ENCODE measurements around the gene IL17RA. TPM values are rescaled to one million over a fixed set of nuclear protein-coding genes. Genes with fewer than 3 reads are reported as not detected.

IL17RA gene
- polyA plus RNA-seq, 1 donor from 2014 or later: 0.52 TPM

- Histone ChIP-seq H3K27me3 (ENCODE audit: insufficient read depth, low read depth, low read length) (no peaks in the 10 kb centered on the region), H3K9me3 (ENCODE audit: low read length) (no peaks in the 10 kb centered on the region), H3K27ac (ENCODE audit: low read length) (no peak overlapping the region), H3K9me2 (ENCODE audit: insufficient read depth, low read length) (no peaks in the 10 kb centered on the region), H3F3A (ENCODE audit: insufficient read depth, low read length, poor library complexity, severe bottlenecking) (no peaks in the 10 kb centered on the region), H3K4me3 (ENCODE audit: low read length) (no peak overlapping the region), H4K20me1 (ENCODE audit: insufficient read depth) (no peaks in the 10 kb centered on the region), H2AFZ (ENCODE audit: low read depth, low read length) (no peak overlapping the region), H3K36me3 (ENCODE audit: insufficient read depth, low read length) (no peaks in the 10 kb centered on the region), H3K79me2 (replicated peaks; ENCODE audit: insufficient read depth, low read length) (no peaks in the 10 kb centered on the region), H3K4me2 (ENCODE audit: low read length) (no peak overlapping the region), H3K9ac (ENCODE audit: low read length) (no peak overlapping the region)
- TF ChIP-seq EZH2 (IDR thresholded peaks at IDR 0.05; ENCODE audit: borderline replicate concordance, insufficient read depth, low read length, poor library complexity, severe bottlenecking) (no peak), CTCF (IDR thresholded peaks at IDR 0.05; ENCODE audit: poor library complexity, severe bottlenecking) (no peak), RAD21 (conservative IDR thresholded peaks at IDR 0.05) (no peak), POLR2AphosphoS5 (IDR thresholded peaks at IDR 0.05) (no peak), TAF1 (IDR thresholded peaks at IDR 0.05; ENCODE audit: low read depth) (no peak), MXI1 (conservative IDR thresholded peaks at IDR 0.05; ENCODE audit: poor library complexity, severe bottlenecking) (no peak), EP300 (conservative IDR thresholded peaks at IDR 0.05; ENCODE audit: poor library complexity, severe bottlenecking) (no peak), SMC3 (conservative IDR thresholded peaks at IDR 0.05; ENCODE audit: poor library complexity) (no peak)
- TF ChIP-seq, protein P1, sequence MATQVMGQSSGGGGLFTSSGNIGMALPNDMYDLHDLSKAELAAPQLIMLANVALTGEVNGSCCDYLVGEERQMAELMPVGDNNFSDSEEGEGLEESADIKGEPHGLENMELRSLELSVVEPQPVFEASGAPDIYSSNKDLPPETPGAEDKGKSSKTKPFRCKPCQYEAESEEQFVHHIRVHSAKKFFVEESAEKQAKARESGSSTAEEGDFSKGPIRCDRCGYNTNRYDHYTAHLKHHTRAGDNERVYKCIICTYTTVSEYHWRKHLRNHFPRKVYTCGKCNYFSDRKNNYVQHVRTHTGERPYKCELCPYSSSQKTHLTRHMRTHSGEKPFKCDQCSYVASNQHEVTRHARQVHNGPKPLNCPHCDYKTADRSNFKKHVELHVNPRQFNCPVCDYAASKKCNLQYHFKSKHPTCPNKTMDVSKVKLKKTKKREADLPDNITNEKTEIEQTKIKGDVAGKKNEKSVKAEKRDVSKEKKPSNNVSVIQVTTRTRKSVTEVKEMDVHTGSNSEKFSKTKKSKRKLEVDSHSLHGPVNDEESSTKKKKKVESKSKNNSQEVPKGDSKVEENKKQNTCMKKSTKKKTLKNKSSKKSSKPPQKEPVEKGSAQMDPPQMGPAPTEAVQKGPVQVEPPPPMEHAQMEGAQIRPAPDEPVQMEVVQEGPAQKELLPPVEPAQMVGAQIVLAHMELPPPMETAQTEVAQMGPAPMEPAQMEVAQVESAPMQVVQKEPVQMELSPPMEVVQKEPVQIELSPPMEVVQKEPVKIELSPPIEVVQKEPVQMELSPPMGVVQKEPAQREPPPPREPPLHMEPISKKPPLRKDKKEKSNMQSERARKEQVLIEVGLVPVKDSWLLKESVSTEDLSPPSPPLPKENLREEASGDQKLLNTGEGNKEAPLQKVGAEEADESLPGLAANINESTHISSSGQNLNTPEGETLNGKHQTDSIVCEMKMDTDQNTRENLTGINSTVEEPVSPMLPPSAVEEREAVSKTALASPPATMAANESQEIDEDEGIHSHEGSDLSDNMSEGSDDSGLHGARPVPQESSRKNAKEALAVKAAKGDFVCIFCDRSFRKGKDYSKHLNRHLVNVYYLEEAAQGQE (IDR thresholded peaks at IDR 0.05; ENCODE audit: borderline replicate concordance): no peak
These were observed 28.7 kb upstream of the IL17RA start for GRCh38 chr22:17056058-17056457.

DNA sequence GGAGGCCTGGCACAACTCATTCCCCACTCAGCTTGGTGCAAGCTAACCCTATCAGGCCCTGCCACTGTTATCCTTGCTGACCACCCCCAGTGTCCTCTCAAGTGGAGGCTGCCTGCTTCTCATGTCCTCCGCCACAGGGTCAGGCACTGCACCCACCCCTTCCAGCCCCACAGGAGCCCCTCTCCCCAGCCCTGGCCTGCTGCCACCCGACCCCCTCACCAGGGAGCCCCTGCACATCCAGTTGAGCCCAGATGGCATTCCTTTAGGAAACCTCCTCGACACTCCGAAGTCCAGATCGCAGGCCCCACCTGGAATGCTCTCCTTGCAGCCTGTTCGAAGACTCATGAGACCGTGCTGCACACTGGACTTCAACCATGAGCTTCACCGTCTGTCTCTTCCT is 28.0 kb upstream of the IL17RA start:
- TF ChIP-seq POLR2AphosphoS5 (IDR thresholded peaks at IDR 0.05): no peak
- TF ChIP-seq, protein P1 (IDR thresholded peaks at IDR 0.05; ENCODE audit: borderline replicate concordance): no peak
- TF ChIP-seq CTCF (IDR thresholded peaks at IDR 0.05; ENCODE audit: poor library complexity, severe bottlenecking): no peak
- TF ChIP-seq SMC3 (conservative IDR thresholded peaks at IDR 0.05; ENCODE audit: poor library complexity): no peak
- no peak for TF ChIP-seq RAD21 (conservative IDR thresholded peaks at IDR 0.05)
- TF ChIP-seq MXI1 (conservative IDR thresholded peaks at IDR 0.05; ENCODE audit: poor library complexity, severe bottlenecking): no peak
- TF ChIP-seq EZH2 (IDR thresholded peaks at IDR 0.05; ENCODE audit: borderline replicate concordance, insufficient read depth, low read length, poor library complexity, severe bottlenecking): no peak
- no peak for TF ChIP-seq TAF1 (IDR thresholded peaks at IDR 0.05; ENCODE audit: low read depth)
- TF ChIP-seq EP300 (conservative IDR thresholded peaks at IDR 0.05; ENCODE audit: poor library complexity, severe bottlenecking): no peak
- no peak overlapping the region for H3K9ac ChIP-seq (ENCODE audit: low read length)
- no peaks in the 10 kb centered on the region for H3K27me3 ChIP-seq (ENCODE audit: insufficient read depth, low read depth, low read length)
- no peak overlapping the region for H3K4me2 ChIP-seq (ENCODE audit: low read length)
- no peak overlapping the region for H3K4me3 ChIP-seq (ENCODE audit: low read length)
- no peaks in the 10 kb centered on the region for H3K9me2 ChIP-seq (ENCODE audit: insufficient read depth, low read length)
- no peaks in the 10 kb centered on the region for H4K20me1 ChIP-seq (ENCODE audit: insufficient read depth)
- H3F3A ChIP-seq (ENCODE audit: insufficient read depth, low read length, poor library complexity, severe bottlenecking): no peaks in the 10 kb centered on the region
- no peaks in the 10 kb centered on the region for H3K36me3 ChIP-seq (ENCODE audit: insufficient read depth, low read length)
- H3K27ac ChIP-seq (ENCODE audit: low read length): no peak overlapping the region
- H3K79me2 ChIP-seq (replicated peaks; ENCODE audit: insufficient read depth, low read length): no peaks in the 10 kb centered on the region
- H2AFZ ChIP-seq (ENCODE audit: low read depth, low read length): no peak overlapping the region
- H3K9me3 ChIP-seq (ENCODE audit: low read length): no peaks in the 10 kb centered on the region
